Measurements from ENCODE around the gene ZBTB7A.

ZBTB7A gene

DNA sequence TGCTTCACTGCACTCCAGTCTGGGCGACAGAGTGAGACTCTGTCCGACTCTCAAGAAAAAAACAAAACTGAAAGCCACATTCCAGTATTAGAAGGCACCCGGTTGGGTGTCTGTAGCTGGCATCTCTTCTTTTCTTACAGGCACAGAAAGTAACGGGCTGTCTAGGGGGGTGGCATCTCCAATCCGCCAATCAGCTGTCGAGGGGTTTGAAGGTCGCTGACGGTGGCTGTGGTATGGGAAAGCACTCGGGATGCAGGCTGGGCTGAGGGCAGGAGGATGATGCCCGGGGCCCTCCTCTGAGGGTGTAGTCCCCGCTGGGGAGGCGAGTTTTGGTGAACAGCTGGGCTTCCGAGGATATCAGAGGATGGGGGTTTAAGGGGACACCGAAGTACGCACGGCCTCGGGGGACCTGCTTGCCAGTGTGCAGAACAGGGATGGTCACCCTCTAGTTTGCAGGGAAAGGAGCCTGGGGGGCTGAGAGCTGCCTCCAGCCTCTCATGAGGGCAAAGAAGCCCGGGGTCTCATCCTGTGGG, 27.0 kb upstream of the ZBTB7A start:
- Histone ChIP-seq H3K27ac (ENCODE audit: low read depth, low read length) (no peak overlapping the region), H3K4me1 (ENCODE audit: control insufficient read depth, insufficient read depth, low read length, unreplicated experiment) (no peaks in the 10 kb centered on the region), H3K79me2 (ENCODE audit: control insufficient read depth, insufficient read depth, low read length, unreplicated experiment) (no peaks in the 10 kb centered on the region), H3K4me3 (ENCODE audit: low read depth, low read length) (no peak overlapping the region), H3K36me3 (ENCODE audit: insufficient read depth, low read length) (no peaks in the 10 kb centered on the region), H2AFZ (ENCODE audit: low read length, unreplicated experiment) (no peak overlapping the region), H3K27me3 (ENCODE audit: insufficient read depth, low read length) (no peaks in the 10 kb centered on the region)

DNA sequence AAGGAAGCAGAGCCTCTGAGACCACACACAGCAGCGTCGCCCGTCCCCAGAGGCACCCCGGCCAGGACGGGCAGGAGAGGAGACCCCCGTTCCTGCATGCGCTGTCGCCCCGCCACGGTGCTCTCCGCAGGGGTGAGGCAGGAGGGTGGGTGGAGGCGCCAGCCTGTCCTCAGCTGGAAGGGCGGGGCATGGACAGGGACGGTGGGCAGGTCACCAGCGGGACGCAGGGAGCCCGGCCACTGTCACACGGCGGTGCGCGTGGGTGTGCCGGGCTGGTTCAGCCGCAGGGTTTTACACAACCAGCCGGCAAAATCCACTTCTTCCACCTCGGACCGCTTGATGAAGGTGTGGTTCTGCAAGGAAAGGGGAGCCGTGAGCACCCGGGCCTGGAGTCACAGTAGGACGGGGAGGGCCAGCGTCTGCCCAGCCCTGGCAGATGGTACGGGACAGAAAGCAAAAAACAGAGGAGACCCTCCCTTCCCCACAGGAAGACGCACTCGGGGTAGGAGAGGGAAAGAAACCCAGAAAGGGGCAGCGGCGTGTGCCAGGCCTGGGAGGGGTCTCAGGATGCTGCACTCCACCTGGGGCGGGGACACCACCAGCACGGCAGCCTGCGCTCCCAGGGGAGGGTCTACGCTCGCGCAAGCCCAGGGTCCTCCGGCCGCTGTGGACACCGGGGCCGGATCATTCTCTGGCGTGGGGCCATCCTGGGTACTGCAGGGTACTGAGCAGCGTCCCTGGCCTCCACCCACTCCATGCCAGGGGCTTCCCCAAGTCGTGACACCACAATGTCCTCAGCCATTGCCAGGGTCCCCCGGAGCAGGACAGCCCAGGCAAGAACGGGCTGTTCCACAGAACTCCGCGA, 23.9 kb upstream of the ZBTB7A start:
- Histone ChIP-seq H3K4me3 (ENCODE audit: low read depth, low read length) (no peak overlapping the region), H3K27ac (ENCODE audit: low read depth, low read length) (no peak overlapping the region), H2AFZ (ENCODE audit: low read length, unreplicated experiment) (no peak overlapping the region), H3K4me1 (ENCODE audit: control insufficient read depth, insufficient read depth, low read length, unreplicated experiment) (no peaks in the 10 kb centered on the region), H3K79me2 (ENCODE audit: control insufficient read depth, insufficient read depth, low read length, unreplicated experiment) (no peaks in the 10 kb centered on the region), H3K27me3 (ENCODE audit: insufficient read depth, low read length) (no peaks in the 10 kb centered on the region), H3K36me3 (ENCODE audit: insufficient read depth, low read length) (no peaks in the 10 kb centered on the region)

DNA sequence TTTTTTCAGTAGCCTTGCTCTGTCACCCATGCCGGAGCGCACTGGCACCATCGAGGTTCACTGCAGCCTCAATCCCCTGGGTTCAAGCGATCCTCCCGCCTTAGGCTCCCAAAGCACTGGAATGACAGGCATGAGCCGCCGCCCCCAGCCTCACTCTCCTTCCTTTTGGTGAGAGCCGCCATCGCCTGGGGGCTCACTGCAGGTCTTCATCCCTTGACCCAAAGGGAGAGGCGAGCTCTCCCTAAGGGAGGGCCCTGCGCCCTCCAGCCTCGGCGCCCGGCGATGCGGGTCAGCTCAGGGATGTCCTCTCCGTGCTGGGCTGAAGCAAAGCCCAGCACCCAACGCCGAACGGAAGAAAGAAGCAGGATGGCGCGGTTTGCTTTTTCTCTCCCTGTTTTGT, 23.2 kb upstream of the ZBTB7A start:
- Histone ChIP-seq H3K4me3 (ENCODE audit: low read depth, low read length) (no peak overlapping the region), H3K36me3 (ENCODE audit: insufficient read depth, low read length) (no peaks in the 10 kb centered on the region), H3K79me2 (ENCODE audit: control insufficient read depth, insufficient read depth, low read length, unreplicated experiment) (no peaks in the 10 kb centered on the region), H3K4me1 (ENCODE audit: control insufficient read depth, insufficient read depth, low read length, unreplicated experiment) (no peaks in the 10 kb centered on the region), H2AFZ (ENCODE audit: low read length, unreplicated experiment) (no peak overlapping the region), H3K27ac (ENCODE audit: low read depth, low read length) (no peak overlapping the region), H3K27me3 (ENCODE audit: insufficient read depth, low read length) (no peaks in the 10 kb centered on the region)

DNA sequence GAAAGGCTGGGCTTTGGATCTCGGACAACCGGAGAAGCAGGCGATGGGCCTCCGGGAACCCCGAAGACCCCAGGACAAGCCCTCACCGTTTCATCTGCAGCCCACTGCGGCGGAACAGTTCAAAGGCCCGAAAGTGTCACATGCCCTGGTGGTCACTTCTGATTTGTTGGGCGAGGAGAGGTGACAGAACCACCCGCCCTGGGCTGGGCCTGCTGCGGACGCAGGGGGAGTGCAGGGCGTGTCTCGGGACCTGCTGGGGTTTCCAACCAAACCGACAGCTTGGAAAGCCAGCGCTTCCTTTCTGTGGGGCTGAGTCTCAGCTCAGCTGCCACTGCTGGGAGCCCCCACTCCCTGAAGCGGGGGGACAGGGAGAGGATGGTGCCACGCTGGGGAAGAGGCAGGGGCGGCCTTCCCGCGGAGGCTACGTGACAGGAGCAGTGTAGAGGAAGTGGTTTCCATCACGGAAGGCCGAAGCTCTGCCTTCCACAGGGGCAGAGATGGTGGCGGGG, 22.8 kb upstream of the ZBTB7A start:
- Histone ChIP-seq H2AFZ (ENCODE audit: low read length, unreplicated experiment) (no peak overlapping the region), H3K36me3 (ENCODE audit: insufficient read depth, low read length) (no peaks in the 10 kb centered on the region), H3K27me3 (ENCODE audit: insufficient read depth, low read length) (no peaks in the 10 kb centered on the region), H3K4me3 (ENCODE audit: low read depth, low read length) (no peak overlapping the region), H3K27ac (ENCODE audit: low read depth, low read length) (no peak overlapping the region), H3K79me2 (ENCODE audit: control insufficient read depth, insufficient read depth, low read length, unreplicated experiment) (no peaks in the 10 kb centered on the region), H3K4me1 (ENCODE audit: control insufficient read depth, insufficient read depth, low read length, unreplicated experiment) (no peaks in the 10 kb centered on the region)

DNA sequence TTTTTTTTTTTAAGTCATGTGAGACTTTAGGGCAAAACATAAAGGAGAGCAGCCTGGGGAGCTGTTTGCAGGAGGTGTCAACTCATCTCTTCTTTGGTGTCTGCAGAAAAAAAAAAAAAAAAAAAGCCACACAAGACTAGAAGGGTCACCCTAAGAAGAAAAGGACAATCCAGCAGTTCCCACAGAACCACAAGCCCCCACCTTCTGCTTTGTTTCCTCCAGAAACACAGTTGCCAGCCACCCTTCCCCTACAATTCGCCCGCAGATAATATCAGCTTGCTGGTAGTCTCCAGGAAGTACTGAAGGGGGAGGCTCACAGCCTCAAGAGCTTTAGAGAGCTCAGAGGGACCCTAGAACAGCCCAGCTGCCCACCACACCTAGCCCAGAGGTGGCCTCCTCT, 22.3 kb upstream of the ZBTB7A start:
- no peaks in the 10 kb centered on the region for H3K27me3 ChIP-seq (ENCODE audit: insufficient read depth, low read length)
- H3K4me3 ChIP-seq (ENCODE audit: low read depth, low read length), result no peak overlapping the region
- no peaks in the 10 kb centered on the region for H3K79me2 ChIP-seq (ENCODE audit: control insufficient read depth, insufficient read depth, low read length, unreplicated experiment)
- H3K36me3 ChIP-seq (ENCODE audit: insufficient read depth, low read length), result no peaks in the 10 kb centered on the region
- no peak overlapping the region for H3K27ac ChIP-seq (ENCODE audit: low read depth, low read length)
- no peaks in the 10 kb centered on the region for H3K4me1 ChIP-seq (ENCODE audit: control insufficient read depth, insufficient read depth, low read length, unreplicated experiment)
- H2AFZ ChIP-seq (ENCODE audit: low read length, unreplicated experiment), result no peak overlapping the region

DNA sequence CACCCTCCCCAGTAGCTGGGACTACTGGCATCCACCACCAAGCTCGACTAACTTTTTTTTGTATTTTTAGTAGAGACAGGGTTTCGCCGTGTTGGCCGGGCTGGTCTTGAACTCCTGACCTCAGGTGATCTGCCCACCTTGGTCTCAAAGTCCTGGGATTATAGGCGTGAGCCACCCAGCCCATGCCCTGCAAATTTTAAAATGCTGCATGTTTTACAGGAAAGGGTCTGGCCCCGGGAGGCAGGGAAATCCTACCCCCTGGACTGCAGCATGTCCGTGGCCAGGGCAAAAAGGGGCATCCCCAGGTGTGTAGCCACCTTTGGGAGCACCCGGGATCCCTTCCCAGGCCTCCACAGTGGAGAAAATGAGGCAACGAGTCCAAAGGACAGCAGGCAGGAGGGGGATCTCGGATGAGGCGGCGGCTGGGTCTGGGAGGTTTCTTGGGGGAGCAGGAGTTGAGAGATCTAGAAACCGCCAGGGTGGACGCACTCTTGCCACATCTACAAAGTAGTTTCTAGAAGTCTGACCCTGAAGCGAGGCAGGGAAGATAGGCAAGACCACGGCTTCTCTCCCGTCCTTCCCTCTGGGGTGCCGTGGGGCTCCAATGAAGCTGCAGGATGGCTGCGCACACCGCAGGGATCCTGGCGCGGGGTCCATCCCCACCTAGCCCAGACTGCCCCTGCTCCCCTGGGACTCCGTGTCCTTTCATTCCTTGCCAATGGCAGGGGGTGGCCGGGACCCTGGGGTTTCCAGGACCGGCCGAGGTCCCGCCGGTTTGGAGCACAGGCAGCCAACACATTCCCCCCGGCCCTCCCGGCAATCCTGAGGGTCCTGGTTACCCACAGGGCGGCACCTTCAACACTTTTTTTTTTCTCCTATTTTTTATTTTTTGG, 21.3 kb upstream of the ZBTB7A start:
- Histone ChIP-seq H3K27ac (ENCODE audit: low read depth, low read length) (no peak overlapping the region), H3K4me1 (ENCODE audit: control insufficient read depth, insufficient read depth, low read length, unreplicated experiment) (no peaks in the 10 kb centered on the region), H3K79me2 (ENCODE audit: control insufficient read depth, insufficient read depth, low read length, unreplicated experiment) (no peaks in the 10 kb centered on the region), H2AFZ (ENCODE audit: low read length, unreplicated experiment) (no peak overlapping the region), H3K4me3 (ENCODE audit: low read depth, low read length) (no peak overlapping the region), H3K36me3 (ENCODE audit: insufficient read depth, low read length) (no peaks in the 10 kb centered on the region), H3K27me3 (ENCODE audit: insufficient read depth, low read length) (no peaks in the 10 kb centered on the region)

DNA sequence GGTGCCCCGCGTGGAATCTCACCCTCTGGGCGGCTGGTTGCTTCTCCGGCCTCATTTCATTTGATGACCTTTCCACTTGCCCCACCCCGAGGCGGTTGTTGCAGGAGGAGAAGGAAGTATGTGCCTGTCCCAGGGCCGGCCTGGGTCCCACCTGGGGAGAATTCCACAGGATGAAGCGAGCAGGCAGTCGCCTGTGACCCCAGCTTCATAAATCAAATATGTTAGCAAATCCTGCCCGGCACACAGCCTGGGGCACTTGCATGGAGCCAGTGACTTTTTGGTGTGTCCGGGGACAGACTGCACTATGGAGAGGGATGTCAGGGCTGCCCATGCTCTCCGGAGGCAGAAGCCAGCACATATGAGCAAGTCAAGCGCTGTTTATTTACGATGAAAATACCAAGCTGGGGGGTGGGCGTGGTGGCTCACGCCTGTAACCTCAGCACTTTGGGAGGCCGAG, 19.7 kb upstream of the ZBTB7A start:
- Histone ChIP-seq H3K27ac (ENCODE audit: low read depth, low read length) (no peak overlapping the region), H3K36me3 (ENCODE audit: insufficient read depth, low read length) (no peaks in the 10 kb centered on the region), H3K4me1 (ENCODE audit: control insufficient read depth, insufficient read depth, low read length, unreplicated experiment) (no peaks in the 10 kb centered on the region), H3K27me3 (ENCODE audit: insufficient read depth, low read length) (no peaks in the 10 kb centered on the region), H3K4me3 (ENCODE audit: low read depth, low read length) (no peak overlapping the region), H3K79me2 (ENCODE audit: control insufficient read depth, insufficient read depth, low read length, unreplicated experiment) (no peaks in the 10 kb centered on the region), H2AFZ (ENCODE audit: low read length, unreplicated experiment) (no peak overlapping the region)

DNA sequence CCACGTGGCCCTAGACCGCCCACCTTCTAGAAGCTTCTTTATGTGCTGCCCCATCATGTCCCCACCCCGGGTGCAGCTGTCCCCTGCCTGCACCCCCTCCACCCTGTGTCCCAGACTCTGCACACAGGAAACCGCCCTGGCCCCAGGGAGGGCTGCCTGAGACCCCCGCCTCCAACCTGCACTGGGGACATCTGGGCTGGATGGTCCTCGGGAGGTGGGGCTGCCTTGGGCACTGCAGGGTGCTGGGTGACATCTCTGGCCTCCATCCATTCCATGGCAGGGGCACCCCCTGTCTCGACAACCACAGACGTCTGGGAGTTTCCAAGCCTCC, 17.8 kb upstream of the ZBTB7A start:
- Histone ChIP-seq H3K79me2 (ENCODE audit: control insufficient read depth, insufficient read depth, low read length, unreplicated experiment) (no peaks in the 10 kb centered on the region), H3K4me1 (ENCODE audit: control insufficient read depth, insufficient read depth, low read length, unreplicated experiment) (no peaks in the 10 kb centered on the region), H2AFZ (ENCODE audit: low read length, unreplicated experiment) (no peak overlapping the region), H3K27me3 (ENCODE audit: insufficient read depth, low read length) (no peaks in the 10 kb centered on the region), H3K27ac (ENCODE audit: low read depth, low read length) (no peak overlapping the region), H3K36me3 (ENCODE audit: insufficient read depth, low read length) (no peaks in the 10 kb centered on the region), H3K4me3 (ENCODE audit: low read depth, low read length) (no peak overlapping the region)

DNA sequence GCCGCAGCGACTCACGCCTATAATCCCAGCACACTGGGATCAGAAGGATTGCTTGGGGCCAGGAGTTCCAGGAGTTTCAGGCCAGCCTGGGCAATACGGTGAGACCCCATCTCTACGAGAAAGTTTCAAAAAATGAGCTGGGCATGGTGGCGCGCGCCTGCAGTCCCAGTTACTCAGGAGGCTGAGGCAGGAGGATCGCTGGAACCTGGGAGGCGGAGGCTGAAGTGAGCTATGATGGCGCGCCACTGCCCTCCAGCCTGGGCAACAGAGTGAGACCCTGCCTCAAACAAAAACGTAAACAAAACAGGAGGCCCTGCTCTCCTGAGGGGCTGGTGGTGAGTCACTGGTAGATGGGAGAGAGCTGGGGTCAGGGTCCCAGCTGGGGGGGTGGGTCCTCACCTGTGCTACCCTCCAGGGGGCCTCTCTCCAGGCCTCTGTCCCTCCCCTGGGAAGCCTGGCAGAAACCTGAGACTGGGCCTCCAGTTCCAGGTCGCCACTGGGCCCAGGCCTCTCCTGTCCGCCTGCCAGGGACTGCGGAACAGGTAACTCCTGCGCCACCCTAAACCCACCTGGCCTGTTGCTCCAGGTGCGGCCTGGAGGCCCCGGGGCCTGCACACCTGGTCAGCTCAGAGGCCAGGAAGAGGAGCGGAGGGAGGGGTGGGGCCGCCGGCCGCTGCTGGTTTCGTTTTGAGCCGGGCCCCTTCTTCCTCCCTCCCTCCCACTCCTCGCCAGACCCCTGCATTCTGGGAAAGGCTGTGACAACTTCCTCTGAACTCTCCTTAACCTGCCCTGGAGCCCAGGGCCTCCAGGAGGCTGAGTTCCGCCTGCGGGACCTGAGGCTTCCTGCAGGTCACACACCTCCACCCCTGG, 17.2 kb upstream of the ZBTB7A start:
- Histone ChIP-seq H3K4me3 (ENCODE audit: low read depth, low read length) (no peak overlapping the region), H3K27ac (ENCODE audit: low read depth, low read length) (no peak overlapping the region), H2AFZ (ENCODE audit: low read length, unreplicated experiment) (no peak overlapping the region), H3K27me3 (ENCODE audit: insufficient read depth, low read length) (no peaks in the 10 kb centered on the region), H3K79me2 (ENCODE audit: control insufficient read depth, insufficient read depth, low read length, unreplicated experiment) (no peaks in the 10 kb centered on the region), H3K36me3 (ENCODE audit: insufficient read depth, low read length) (no peaks in the 10 kb centered on the region), H3K4me1 (ENCODE audit: control insufficient read depth, insufficient read depth, low read length, unreplicated experiment) (no peaks in the 10 kb centered on the region)

DNA sequence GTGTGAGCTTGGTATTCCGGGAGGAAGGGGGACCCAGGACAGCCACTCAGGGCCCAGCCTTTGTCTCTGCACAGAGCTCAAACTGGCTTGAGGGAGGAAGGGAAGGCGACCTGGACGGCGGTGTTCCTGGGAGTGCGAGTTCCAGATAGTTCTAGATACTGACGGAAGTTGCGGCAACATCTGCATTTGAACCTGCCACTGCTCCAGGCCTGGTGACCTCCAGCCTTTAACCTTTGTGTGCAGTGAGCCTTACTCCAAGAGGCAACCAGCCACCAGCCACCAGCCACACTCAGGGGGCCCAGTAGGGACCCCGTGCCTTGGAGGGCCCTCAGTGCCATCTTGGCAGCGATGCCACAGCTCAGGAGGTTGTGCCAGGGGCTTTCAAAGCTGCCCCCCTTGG, 15.5 kb upstream of the ZBTB7A start:
- Histone ChIP-seq H3K4me1 (ENCODE audit: control insufficient read depth, insufficient read depth, low read length, unreplicated experiment) (peaks cover 8% of the 10 kb centered on the region), H3K4me3 (ENCODE audit: low read depth, low read length) (no peak overlapping the region), H3K27me3 (ENCODE audit: insufficient read depth, low read length) (no peaks in the 10 kb centered on the region), H3K27ac (ENCODE audit: low read depth, low read length) (no peak overlapping the region), H2AFZ (ENCODE audit: low read length, unreplicated experiment) (no peak overlapping the region), H3K36me3 (ENCODE audit: insufficient read depth, low read length) (no peaks in the 10 kb centered on the region), H3K79me2 (ENCODE audit: control insufficient read depth, insufficient read depth, low read length, unreplicated experiment) (no peaks in the 10 kb centered on the region)
